Hematopoietic multipotent progenitor cell treated with erythropoietin and hydrocortisone succinate and interleukin-3 and kit ligand, for 8 days (in vitro differentiated cells): ENCODE data around the gene PHF12.
A peak's percentile ranks its signal among the peaks of the same experiment; 100 is the strongest.

ENCODE experiments used
- DNase-seq: peaks from one replicate; pipeline ENCODE4 v3.0.0-alpha.2; 2015

The PHF12 gene

DNA sequence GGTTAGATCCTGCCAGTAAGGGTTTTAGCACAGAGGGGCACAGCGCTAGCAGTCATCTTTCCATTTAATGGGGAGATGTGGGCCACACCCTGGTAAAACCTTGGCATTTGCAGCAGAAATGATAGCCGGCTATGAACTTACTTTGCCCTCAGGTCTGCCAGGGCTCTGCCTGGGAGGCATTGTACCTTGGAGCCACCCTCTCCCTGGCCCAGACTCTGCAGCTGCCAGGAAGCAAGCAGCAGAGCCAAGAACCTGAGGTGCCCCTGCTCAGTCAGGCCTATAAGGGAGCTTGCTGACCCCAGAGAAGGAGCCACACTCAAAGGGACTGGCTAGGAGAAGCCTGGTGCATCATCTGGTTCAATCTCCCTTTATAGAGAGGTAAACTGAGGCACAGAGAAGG is 23.7 kb upstream of the PHF12 start:
- no peak for DNase-seq

GRCh38 chr17:28974451-28974850 is 23.1 kb upstream of the PHF12 start:
- DNase-seq = peak; percentile 35

- DNase-seq = no peak
These were observed 22.1 kb upstream of the PHF12 start for GRCh38 chr17:28973425-28973824.

- no peak for DNase-seq
These were observed 21.1 kb upstream of the PHF12 start for GRCh38 chr17:28972437-28972836.

DNA sequence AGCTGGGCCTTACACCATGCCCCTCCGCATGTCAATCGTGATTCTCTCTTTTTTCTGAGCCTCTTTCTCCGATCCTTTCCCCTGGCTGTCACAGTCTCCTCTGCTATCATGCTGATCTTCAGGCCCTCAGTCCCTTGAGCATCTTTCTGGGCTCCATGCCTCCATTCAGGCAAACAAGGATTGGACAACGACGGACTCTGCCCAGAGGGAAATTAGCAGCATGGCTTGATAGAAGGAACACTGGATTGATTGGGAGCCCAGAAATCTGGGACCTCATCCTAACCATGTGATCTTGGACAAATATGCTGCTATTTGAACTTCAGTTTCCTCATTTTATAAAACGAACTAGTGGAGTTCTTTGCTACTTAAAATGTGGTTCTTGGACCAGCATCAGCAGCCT is 19.6 kb upstream of the PHF12 start:
- DNase-seq = no peak

DNA sequence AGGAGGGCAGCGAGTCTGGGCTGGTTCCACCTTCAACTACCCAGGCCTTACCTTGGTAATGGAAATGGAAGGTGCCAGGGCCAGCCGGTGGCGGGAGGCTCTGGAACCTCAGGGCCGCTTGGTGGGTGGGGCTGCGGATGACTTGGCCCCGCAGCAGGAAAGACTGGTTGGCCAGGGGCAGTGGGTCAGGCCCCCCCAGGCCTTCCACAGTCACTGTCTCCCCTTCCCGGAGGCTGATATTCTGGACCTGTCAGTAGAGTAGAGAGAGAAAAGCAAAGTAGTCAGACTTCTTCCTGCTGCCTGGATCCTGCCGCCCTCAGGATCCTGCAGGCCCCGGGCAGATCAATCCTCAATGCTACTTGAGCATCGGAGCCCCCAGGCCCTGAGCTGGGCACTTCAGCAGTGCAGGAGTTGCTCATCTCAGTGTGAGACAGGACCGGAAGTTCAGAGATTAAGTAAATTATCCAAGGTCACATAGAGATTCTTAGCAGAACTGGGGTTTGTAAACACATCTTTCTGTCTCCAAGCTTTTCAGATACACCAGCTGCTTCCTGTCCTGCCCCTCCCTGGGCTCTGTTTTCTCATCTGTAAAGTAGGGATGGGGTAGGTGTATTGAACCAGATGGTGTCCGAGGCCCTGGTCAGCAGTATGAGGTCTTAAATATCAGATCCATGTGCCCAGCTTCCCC is 18.5 kb upstream of the PHF12 start:
- DNase-seq = no peak

DNA sequence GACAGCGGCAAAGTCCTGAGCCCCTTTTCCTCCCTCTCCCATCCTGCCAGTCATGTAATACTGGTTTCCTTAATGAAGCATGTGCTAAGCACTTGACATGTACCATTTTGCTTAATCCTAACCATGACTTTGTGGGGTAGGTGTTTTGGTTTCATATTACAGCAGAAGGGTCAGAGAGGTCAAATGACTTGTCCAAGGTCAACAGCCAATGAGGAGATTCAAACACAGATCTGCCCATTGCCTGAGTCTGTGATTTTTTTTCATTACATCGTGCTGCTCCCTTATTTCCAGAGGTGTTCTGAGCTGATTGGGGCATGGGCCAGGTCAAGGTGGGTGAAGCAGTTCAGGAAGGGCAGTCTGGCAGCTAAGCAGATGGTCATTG is 17.6 kb upstream of the PHF12 start:
- DNase-seq = no peak

DNA sequence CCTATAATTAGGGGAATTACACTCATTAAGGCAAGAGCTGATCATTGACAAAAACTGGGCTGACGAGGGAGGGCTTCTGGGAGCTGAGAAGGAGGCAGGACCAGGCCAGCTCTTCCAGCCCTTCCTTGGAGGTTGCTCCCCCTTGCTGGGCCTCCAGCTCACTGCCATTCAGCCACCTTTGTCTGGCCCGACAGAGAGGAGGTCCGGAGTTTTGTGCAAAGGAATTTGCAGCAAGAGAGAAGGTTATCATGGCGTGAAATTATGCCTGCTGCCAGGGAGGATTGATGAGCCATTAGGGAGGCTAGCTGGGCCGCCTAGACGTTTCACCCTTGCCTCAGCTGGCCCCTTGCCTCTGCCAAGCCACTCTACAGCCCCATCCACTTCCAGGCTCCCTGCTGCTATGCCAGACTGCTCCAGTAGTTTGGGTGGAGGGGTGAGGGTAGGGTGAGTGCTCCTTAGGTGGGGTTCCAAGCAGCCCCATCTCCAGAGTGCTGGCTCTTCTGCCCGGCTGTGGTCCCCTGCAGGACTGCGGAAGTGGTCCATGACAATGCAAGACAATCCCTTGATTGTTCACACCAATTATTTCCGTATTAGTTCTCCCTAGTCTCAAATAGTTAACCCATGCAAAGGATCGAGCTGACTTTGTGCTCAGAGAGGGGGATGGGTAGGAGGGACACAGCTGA is 17.1 kb upstream of the PHF12 start:
- DNase-seq = no peak

DNA sequence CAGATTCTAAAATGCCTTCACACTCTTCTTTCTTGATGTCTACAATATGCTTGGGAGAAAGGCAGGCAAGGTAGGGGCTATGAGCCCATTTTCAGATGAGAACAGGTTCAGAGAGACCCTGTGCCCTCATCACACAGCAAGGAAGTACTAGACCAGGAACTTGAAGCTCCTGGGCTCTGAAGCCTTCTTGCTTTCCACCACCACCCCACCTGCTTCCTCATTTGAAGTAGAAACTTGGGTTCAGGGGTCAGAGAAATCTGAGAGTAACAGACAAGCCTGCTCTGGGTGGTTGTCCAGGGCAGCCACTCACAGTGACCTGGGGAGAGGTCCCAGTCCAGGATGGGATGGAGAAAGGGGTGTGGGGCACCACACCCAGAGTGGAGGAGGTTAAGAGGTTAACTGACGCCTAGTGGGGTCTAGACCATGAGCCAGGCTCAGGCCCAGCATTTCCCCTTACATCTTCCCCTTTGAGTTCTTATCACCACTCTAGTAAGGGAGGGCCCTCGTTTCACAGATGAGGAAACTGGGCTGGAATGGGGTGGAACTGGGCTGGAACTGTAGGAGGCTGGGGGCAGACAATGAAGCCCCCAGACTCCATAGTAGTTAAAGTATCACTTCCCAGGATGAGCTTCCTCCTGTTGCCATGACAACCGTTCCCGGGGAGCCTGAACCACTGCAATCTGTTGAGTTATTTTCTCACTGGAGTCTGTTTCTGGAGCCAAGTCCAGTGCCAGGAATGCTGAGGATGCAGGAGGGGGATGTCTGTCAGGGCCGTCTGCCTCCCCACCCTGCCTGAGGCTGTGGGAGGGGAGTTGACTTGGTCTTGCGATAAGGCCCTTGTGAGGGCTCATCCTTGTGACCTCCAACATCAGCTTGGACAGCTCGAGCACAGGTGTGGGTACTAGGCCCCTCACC is 16.2 kb upstream of the PHF12 start:
- DNase-seq = no peak

GRCh38 chr17:28963841-28964240 is 12.5 kb upstream of the PHF12 start:
- no peak for DNase-seq

DNA sequence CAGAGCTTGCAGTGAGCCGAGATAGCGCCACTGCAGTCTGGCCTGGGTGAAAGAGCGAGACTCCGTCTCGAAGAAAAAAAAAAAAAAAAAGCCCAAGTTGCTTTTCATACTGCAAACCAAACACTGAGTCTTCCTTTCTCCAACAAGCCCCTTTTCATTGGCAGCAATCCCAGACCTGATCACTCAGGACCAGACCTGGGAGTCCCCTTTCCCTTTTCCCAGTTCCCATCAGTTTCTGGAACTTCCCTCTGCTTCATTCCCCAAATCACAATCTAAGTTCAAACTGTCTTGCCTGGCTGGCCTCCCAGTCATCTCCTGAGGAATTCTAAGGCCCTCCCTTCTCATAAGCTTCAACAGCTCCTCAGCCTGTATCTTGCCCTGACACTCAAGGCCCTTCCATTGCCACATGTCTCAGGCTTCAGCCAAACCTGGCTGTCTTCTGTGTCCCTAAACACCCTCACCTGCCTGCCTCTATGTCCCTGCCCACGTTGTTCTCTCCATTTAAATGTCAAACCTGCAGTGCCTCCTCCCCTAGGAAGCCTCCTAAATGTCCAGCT is 11.8 kb upstream of the PHF12 start:
- no peak for DNase-seq

DNA sequence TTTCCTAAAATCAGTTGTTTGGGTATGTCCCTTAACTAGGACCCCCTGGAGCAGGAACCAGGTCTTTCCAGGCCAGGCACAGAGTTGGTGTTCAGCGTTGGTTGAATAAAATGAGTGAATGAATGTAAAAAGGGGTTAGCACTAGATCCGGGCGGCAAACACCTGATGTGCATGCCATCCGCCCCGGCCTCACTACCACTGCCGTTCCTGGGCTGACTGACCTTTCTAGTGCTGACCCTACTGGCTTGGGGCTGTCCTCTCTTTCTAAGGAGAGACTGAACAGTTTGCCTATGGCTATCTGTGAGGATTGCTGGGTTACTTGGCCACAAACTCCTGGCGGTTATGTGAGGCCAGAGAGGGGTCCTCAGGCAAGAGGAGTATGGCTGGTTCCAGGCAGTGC is 10.1 kb upstream of the PHF12 start:
- DNase-seq = no peak

- DNase-seq = no peak
These were observed 9.1 kb upstream of the PHF12 start for GRCh38 chr17:28960256-28961061.

GRCh38 chr17:28959471-28959871 is 8.2 kb upstream of the PHF12 start:
- no peak for DNase-seq

GRCh38 chr17:28958820-28959455 is 7.6 kb upstream of the PHF12 start:
- DNase-seq = no peak

DNA sequence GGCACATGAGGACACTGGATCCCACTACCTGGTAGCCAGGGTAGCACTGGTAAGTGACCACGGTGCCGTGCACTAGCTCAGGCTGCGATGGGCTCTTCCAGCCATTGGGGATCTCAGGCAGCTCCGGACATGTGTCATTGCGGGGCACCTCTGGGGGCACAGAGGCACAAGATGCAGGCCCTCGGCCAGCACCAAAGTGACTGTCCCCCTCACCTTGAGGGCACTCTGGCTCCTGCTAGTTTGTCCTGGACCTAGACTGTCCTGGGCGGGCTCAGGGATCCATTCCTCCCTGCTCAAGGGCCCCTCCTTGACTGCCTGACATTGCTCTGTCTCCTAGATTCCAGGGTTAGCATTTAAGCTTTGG is 6.7 kb upstream of the PHF12 start:
- no peak for DNase-seq

GRCh38 chr17:28957277-28957991 is 6.1 kb upstream of the PHF12 start:
- DNase-seq = no peak

DNA sequence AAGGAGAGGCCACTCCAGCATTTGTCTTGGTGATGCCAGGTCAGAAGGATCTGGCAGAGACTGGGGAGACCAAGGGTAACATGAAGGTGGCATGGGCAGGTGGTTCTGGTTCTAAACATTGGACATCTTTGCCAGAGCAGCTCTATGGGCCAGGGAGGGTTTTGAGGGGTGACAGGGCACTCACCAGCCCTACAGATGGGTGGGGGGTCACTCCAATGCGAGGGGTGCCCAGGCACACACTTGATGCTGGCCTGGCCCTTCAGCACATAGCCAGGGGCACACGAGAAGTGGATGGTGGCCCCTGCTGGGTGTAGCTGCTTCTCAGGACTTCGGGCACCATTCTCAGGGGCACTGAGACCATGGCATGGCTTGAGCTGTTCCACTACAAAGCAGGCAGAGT is 5.5 kb upstream of the PHF12 start:
- no peak for DNase-seq

GRCh38 chr17:28956112-28956511 is 4.8 kb upstream of the PHF12 start:
- DNase-seq = no peak

DNA sequence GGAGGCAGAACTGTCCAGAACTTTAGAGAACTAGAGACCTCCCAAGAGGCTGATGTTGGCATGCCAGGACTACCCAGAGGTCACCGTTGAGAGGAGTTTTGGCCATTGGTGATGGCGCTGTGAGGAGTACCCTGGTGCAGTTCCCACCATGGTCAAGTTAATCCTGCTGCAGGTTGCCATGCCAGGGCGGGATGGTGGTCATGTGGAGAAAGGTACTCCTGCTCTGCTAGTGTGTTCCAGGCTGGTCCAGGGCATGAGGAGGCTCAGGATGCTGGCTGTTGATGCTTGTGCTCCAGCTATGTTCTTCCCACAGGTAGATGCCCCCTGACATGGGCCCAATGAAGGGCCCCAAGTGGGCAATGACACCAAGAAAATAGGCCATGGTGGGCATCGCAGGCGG is 4.1 kb upstream of the PHF12 start:
- DNase-seq = no peak

GRCh38 chr17:28954886-28955285 is 3.6 kb upstream of the PHF12 start:
- DNase-seq = no peak
